ENCODE measurements around the gene RUBCNL.

The RUBCNL gene

DNA sequence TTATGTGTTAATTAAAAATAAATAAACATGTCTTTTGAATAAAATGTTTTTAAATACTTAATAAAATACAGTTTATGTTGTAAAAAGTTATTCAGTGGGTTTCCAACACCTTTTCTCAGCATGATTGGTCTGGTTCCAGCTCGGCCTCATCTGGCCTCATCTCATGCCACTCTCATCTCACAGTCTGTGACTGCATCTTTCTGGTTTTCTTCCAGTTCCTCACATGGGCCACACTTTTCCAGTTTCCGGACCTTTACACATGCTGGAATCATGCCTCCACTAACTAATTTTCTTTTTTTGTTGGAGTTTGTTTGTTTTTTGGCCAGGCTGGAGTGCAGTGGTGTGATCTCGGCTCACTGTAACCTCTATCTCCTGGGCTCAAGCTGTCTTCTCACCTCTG is 82.5 kb downstream of the RUBCNL start:
- no peak for DNase-seq (ENCODE audit: low spot score)

DNA sequence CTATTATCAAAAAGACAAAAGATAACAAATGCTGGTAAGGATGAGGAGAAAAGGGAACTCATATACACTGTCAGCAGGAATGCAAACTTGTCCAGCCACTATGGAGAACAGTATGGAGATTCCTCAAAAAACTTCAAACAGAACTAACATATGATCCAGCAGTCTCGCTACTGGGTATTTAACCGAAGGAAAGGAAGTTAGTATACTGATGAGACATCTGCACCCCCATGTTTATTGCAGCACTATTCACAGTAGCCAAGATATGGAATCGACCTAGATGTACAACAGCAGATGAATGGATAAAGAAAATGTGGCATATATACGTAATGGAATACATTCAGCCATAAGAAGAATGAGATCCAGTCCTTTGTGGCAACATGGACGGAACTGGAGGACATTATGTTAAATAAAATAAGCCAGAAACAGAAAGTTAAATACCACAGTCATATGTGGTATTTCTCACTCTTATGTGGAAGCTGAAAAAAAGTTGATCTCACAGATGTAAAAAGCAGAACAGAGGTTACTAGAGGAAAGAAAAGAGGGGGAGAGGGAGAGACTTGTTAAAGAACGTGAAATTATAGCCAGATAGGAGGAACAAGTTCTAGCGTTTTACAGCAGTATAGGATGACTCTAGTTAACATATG is 83.2 kb downstream of the RUBCNL start:
- DNase-seq (ENCODE audit: low spot score), result no peak

DNA sequence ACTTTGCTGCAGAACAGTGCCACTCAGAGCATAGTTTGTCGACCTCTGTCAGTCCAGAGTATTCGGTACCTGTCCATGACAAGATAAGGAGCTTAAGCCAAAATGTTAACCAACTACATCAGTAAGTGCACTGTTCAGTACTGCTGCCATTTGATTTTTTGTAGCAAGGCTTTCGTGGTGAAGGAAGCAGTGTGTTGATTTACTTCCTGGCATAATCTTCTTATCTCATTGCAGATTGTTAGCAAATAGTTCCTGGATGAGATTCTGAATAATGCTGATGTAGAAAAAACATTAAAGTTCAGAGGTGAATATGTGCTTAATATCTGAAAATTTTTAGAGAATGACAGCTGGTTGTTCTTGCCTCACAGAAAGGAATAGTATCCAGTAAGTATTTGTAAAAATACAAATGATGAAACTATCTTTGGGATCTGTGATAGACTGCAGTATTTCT is 89.7 kb downstream of the RUBCNL start:
- DNase-seq (ENCODE audit: low spot score), result no peak

DNA sequence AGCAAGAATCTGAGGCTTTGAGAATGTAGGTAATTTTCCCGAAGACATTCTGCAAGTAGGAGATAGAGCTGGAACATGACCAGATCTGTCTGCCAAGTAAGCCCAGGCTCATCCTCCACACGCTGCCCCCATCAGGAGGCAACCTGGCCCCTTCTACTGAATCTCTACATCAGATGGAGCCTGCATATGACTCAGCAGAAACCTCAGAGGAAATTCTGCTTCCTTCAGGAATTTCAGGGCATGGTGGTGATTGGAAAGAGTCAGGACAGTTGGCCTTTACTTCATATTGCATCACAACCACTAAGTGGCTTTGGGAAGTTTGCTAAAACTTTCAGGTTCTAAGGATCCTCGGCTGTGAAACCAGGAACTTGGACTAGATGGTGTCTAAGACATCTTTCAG is 90.1 kb downstream of the RUBCNL start:
- no peak for DNase-seq (ENCODE audit: low spot score)

DNA sequence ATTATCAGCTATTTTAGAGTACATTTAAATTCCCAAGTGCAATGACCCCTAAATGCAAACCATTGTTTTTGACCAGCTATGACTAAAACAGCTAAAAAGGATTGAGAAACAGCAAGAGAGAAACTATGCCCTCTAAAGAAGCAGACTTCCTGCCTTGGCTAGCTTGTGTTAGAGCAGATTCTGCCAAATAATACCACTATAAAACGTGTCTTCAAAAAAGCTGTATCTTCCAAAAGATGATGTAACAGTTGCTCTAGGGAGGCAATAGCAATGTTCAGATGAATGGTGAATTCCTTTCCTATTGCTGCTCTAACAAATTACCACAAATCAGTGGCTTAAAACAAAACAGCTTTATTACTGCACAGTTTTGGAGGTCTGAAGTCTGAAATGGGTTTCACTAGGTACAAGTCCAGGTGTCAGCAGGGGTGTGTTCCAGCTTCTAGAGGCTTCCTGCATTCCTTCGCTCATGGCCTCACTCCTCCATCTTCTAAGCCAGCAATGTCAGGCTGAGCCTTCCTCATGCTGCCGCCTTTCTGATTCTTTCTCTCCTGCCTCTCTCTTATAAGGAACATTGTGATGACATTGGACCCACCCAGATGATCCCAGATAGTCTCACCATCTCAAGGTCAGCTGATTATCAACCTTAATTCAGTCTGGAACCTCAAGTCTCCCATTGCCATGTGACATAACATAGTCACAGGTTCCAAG is 90.8 kb downstream of the RUBCNL start:
- no peak for DNase-seq (ENCODE audit: low spot score)

DNA sequence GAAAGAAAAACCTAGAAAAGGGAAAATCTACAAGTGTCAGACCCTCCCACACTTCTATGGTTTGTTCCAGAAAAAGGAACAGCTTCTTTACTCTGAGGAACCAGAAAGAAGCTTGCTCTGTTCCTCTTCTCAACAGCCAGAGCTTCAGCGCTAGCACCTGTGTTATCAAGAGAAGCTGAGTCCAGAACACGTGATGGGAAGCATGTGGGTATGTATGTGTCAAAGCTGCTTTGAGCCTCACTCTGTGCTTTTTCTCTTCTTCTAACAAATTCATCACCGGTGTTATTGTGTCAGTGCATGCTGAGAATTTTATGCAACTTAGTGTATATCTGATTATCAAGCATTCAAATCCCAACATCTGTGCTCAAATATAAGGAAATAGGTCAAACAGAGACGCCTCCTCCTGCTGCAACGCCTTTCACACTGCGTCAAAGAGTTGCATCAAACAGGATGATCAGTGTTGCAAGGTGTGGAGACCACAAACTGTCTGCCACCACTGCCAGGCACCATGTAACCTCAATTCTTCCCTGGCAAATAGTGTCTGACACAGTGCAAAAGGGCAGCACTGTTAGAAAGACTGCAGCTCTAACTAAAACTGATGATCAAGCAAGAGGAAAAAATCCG is 91.4 kb downstream of the RUBCNL start:
- DNase-seq (ENCODE audit: low spot score), result no peak

DNA sequence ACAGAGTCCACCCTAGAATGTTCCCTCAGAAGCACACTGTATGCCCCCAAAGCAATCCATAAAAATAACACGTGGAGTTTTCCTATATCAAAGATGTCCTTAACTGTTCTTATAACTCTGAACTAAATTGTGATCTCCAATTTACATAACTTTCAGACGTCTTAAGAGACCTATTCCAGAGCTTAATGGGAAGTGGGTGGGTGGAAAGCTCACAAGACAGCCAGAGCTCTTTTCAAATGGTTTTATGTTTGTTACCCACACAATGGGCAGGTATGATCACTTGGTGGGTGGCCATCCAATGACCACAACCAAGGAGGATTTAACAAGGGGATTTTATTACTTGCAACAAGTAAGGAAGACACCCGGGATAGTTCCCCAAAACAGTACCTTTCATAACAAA is 93.6 kb downstream of the RUBCNL start:
- no peak for DNase-seq (ENCODE audit: low spot score)
